Heart right ventricle (tissue), 16 donors: Measurements from ENCODE around the gene ASB14. TPM values are rescaled to one million over a fixed set of nuclear protein-coding genes. Genes with fewer than 3 reads are reported as not detected.
A peak's percentile ranks its signal among the peaks of the same experiment; 100 is the strongest.

Source experiments
- ATAC-seq, 8 donors: fragments of 200-7000 bp; cut with Tn5 transposase; one replicate each; pipeline ENCODE4 v1.9.1; 2020; ENCODE audit warnings: mild to moderate bottlenecking in 8 of 8, moderate library complexity in 8 of 8, moderate number of reproducible peaks in 1 of 8
- DNase-seq, 2 donors: peaks; one replicate each; pipeline ENCODE4 v3.0.0-alpha.2; 2020
- H3K27ac ChIP-seq, 10 donors: fragments of 200-600 bp; sonication (generic) in 2 of 10; one replicate each; pipeline versions ENCODE4 v1.5.0 to v1.8.0; 2020 to 2022; ENCODE audit warnings: mild to moderate bottlenecking in 3 of 10
- H3K27me3 ChIP-seq, 7 donors: fragments of 200-600 bp; one replicate each; pipeline ENCODE4 v1.8.0; 2021 to 2022; ENCODE audit warnings: mild to moderate bottlenecking in 2 of 7
- H3K36me3 ChIP-seq, 9 donors: fragments of 200-600 bp; sonication (generic) in 1 of 9; one replicate each; pipeline versions ENCODE4 v1.5.0 to v1.8.0; 2020 to 2022; ENCODE audit warnings: mild to moderate bottlenecking in 2 of 9
- H3K4me1 ChIP-seq, 9 donors: fragments of 200-600 bp; sonication (generic) in 1 of 9; one replicate each; pipeline versions ENCODE4 v1.5.0 to v1.8.0; 2020 to 2022; ENCODE audit warnings: mild to moderate bottlenecking in 4 of 9
- H3K4me3 ChIP-seq, 10 donors: fragments of 200-600 bp; sonication (generic) in 2 of 10; one replicate each; pipeline versions ENCODE4 v1.5.0 to v1.8.0; 2020 to 2022; ENCODE audit warnings: mild to moderate bottlenecking in 7 of 10, moderate library complexity in 2 of 10
- H3K9me3 ChIP-seq, 11 donors: fragments of 200-600 bp in 10 of 11; sonication (generic) in 2 of 11; one replicate each; pipeline versions ENCODE4 v1.5.0 to v1.8.0; 2013 to 2022; ENCODE audit warnings: mild to moderate bottlenecking in 2 of 11, control low read depth in 1 of 11, moderate library complexity in 1 of 11
- WGBS, 2 donors: extraction: QIAGEN DNeasy Blood & Tissue Kit; methylation state at CpG; one replicate each; pipeline ENCODE4 v1.1.7; 2013; ENCODE audit warnings: inconsistent platforms in 1 of 2; 5-methylcytosine and 5-hydroxymethylcytosine counted together
- intact Hi-C, 10 donors: fragments of 100-400 bp; cut with DNase I; formaldehyde crosslinking; loops; one replicate each; pipeline versions ENCODE4 v1.11.1 to v1.14.2; 2022
- polyA plus RNA-seq, 2 donors: library from polyadenylated mRNA; stranded (reverse); fragments of 200-250 nt; gene quantifications; one replicate each; pipeline ENCODE4 v1.2.3, GENCODE V29; 2013
- total RNA-seq, 10 donors: library from RNA; stranded (reverse); fragmentation: NEBNext Ultra II Directional in 3 of 10; extraction: Animal tissue kit (Norgen Biotek cat#: 25700) in 3 of 10; gene quantifications; one replicate each; pipeline versions ENCODE4 v1.2.1 to v1.2.4, GENCODE V29; 2021 to 2023
- TF ChIP-seq, protein P1 (sequence below), 9 donors: fragments of 200-600 bp; sonication (generic) in 2 of 9; IDR thresholded peaks; one replicate each; pipeline versions ENCODE4 v1.5.0 to v1.8.0; 2021 to 2022; ENCODE audit warnings: antibody characterized with exemption in 9 of 9, mild to moderate bottlenecking in 5 of 9, moderate library complexity in 1 of 9
- donor health status: Arrhythmogenic right ventricular cardiomyopathy.
- donor health status: ischemic (EF 13 %, LVEDD 7.1; RV severe dilation, severe dysfunction).
- donor health status: healthy with polysubstance abuse.
- donor health status: DM: no; HTN: yes; CAD: no.
- donor health status: DM: no; HTN: no; CAD: no.
- donor health status: ischemic (EF 25% LVEDD 6.9; RV normal size, moderate dysfunction).
- donor health status: ischemic (EF 25% LVEDD 5.7; RV mildly dilated, moderate dysfunction).
- donor health status: healthy.
- donor health status: DM: yes; HTN: yes; CAD: no.
- donor health status: Ischemic cardiomyopathy.
- donor health status: ischemic (EF 35%, LVEDD 5.7; RV mildly dilated, moderate dysfunction).
- donor health status: nonischemic (EF 11% LVEDD 7.7; RV severe dilation, severe dysfunction).
- donor health status: DM: yes; HTN: yes; CAD: no.
- donor health status: PGD.
- donor health status: ischemic (EF 29% LVEDD 5.4; RV normal size, mild dysfunction).
- donor health status: nonischemic (EF 23%, LVEDD 6.1; RV moderate dilation, normal function).

ASB14 gene
- total and polyA plus RNA-seq, 12 donors, result 0.01 to 26.2 (median 8.7) TPM

DNA sequence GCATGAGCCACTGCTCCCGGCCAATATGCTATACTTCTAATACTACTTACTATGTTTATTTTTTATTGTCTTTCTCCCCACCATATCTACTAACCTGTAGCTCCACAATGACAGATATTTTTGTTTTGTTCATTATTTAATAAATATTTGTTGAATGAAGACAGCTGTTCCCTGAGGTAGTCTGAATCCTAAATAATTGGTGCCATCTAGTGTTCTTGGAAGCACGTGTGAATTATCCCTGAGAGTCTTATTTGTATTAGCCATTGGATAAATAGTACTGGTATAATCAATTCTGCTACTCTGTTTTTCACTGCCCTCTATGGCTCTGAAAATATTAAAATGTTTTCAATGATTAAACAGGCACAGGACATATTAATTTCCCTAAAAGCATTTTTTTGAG is 70.6 kb downstream of the ASB14 start:
- H3K36me3 ChIP-seq, result no peaks in the 10 kb centered on the region
- H3K4me1 ChIP-seq, result peaks cover 0 to 11% (median 5%) of the 10 kb centered on the region in 9 donors
- no peaks in the 10 kb centered on the region for H3K27me3 ChIP-seq
- no peak overlapping the region for H3K4me3 ChIP-seq
- H3K9me3 ChIP-seq, result no peaks in the 10 kb centered on the region
- ATAC-seq (no peak), DNase-seq (no peak)
- intact Hi-C loops, result loop anchor here (2.0 to 10.0 kb wide), 11 partner anchors 47 to 227 kb away; partner anchors contain the start of gene IL17RD (in 2 of the 10)
- no peak overlapping the region for H3K27ac ChIP-seq
- TF ChIP-seq, protein P1, sequence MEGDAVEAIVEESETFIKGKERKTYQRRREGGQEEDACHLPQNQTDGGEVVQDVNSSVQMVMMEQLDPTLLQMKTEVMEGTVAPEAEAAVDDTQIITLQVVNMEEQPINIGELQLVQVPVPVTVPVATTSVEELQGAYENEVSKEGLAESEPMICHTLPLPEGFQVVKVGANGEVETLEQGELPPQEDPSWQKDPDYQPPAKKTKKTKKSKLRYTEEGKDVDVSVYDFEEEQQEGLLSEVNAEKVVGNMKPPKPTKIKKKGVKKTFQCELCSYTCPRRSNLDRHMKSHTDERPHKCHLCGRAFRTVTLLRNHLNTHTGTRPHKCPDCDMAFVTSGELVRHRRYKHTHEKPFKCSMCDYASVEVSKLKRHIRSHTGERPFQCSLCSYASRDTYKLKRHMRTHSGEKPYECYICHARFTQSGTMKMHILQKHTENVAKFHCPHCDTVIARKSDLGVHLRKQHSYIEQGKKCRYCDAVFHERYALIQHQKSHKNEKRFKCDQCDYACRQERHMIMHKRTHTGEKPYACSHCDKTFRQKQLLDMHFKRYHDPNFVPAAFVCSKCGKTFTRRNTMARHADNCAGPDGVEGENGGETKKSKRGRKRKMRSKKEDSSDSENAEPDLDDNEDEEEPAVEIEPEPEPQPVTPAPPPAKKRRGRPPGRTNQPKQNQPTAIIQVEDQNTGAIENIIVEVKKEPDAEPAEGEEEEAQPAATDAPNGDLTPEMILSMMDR (IDR thresholded peaks at IDR 0.05), result peak in 8 of 9 donors; percentile 18 to 58 (median 42)
- 66 to 72% methylated on average over 2 of the region's 2 CpGs for WGBS, 2 donors

Other genes with a start within 250 kb of the ASB14 start
- not detected for gene SPATA12, start 232.0 kb downstream of the ASB14 start, total RNA-seq
- gene SPATA12, start 232.0 kb downstream of the ASB14 start, polyA plus RNA-seq, result not detected
- gene IL17RD, start 127.3 kb downstream of the ASB14 start, total RNA-seq, result 10 to 100 TPM in 2 of 10 donors, 1 to 10 TPM in 8; 3.3 to 15.6 (median 6.0) TPM
- 1 to 10 TPM; 1.3 TPM for gene IL17RD, start 127.3 kb downstream of the ASB14 start, polyA plus RNA-seq
- gene HESX1, start 92.7 kb downstream of the ASB14 start, total RNA-seq, result 1 to 10 TPM in 1 of 10 donors, under 1 TPM in 5, not detected in 4; 0.22 to 1.2 (median 0.54) TPM
- gene HESX1, start 92.7 kb downstream of the ASB14 start, polyA plus RNA-seq, result 1 to 10 TPM in 1 of 2 donors, under 1 TPM in 1; 0.28 to 1.5 TPM
- gene APPL1, start 65.0 kb downstream of the ASB14 start, total RNA-seq, result 10 to 100 TPM; 44.7 to 58.7 (median 51.0) TPM
- 10 to 100 TPM; 10.7 to 14.3 TPM for gene APPL1, start 65.0 kb downstream of the ASB14 start, polyA plus RNA-seq